GM21786 (cell line): Measurements from ENCODE around the gene CCS.
A peak's percentile ranks its signal among the peaks of the same experiment; 100 is the strongest.
"Not testable (repeated sequence)": the region's sequence is repeated elsewhere in the genome, so short reads cannot be mapped to it uniquely, and the experiment has no call there.

ENCODE experiments used
- ATAC-seq: cut with Tn5 transposase; IDR thresholded peaks from one replicate; pipeline ENCODE4 v1.9.1; 2021; ENCODE audit not compliant: unreplicated experiment

The CCS gene

GRCh38 chr11:66592457-66593302 is at the start of gene CCS, which contains the start of gene CCDC87:
Gene CCS (plus strand): TSS chr11:66593185. CDS start chr11:66593262, 77 bp downstream.
Gene CCDC87 (minus strand): TSS chr11:66593063. CDS start chr11:66593015, 48 bp downstream.
- ATAC-seq = peak; percentile 86

- ATAC-seq = no peak
These were observed 49.5 kb upstream of the CCS start for GRCh38 chr11:66543263-66544107.

GRCh38 chr11:66544952-66545351 is 48.0 kb upstream of the CCS start:
- not testable (repeated sequence) for ATAC-seq

GRCh38 chr11:66545701-66546367 is 47.2 kb upstream of the CCS start, which contains the start of gene ZDHHC24:
Gene ZDHHC24 (minus strand): TSS chr11:66546048. CDS start chr11:66546003, 45 bp downstream.
- peak; percentile 85 for ATAC-seq

- ATAC-seq = no peak
These were observed 46.5 kb upstream of the CCS start, which contains the start of gene ACTN3 for GRCh38 chr11:66546368-66546965. Gene ACTN3 (plus strand): TSS chr11:66546903. CDS start chr11:66546938, 35 bp downstream.

GRCh38 chr11:66546966-66547661 is 45.9 kb upstream of the CCS start:
- ATAC-seq = no peak

- ATAC-seq = no peak
These were observed 45.3 kb upstream of the CCS start for GRCh38 chr11:66547662-66548009.

- ATAC-seq = no peak
These were observed 44.9 kb upstream of the CCS start for GRCh38 chr11:66548041-66548440.

- no peak for ATAC-seq
These were observed 44.0 kb upstream of the CCS start for GRCh38 chr11:66548774-66549630.

GRCh38 chr11:66549696-66550095 is 43.3 kb upstream of the CCS start:
- no peak for ATAC-seq

GRCh38 chr11:66550887-66551286 is 42.1 kb upstream of the CCS start:
- ATAC-seq = no peak

GRCh38 chr11:66554602-66555001 is 38.4 kb upstream of the CCS start:
- ATAC-seq = no peak

GRCh38 chr11:66555416-66555815 is 37.6 kb upstream of the CCS start:
- ATAC-seq = no peak

GRCh38 chr11:66556086-66556485 is 36.9 kb upstream of the CCS start:
- no peak for ATAC-seq

- ATAC-seq = no peak
These were observed 35.2 kb upstream of the CCS start for GRCh38 chr11:66557733-66558326.

- no peak for ATAC-seq
These were observed 33.7 kb upstream of the CCS start for GRCh38 chr11:66559142-66559865.

- ATAC-seq = no peak
These were observed 32.9 kb upstream of the CCS start for GRCh38 chr11:66559866-66560676.
